CD8-positive, alpha-beta memory T cell (primary cell): ENCODE results near the gene RRP9. TPM values are rescaled to one million over a fixed set of nuclear protein-coding genes. Genes with fewer than 3 reads are reported as not detected.
A peak's percentile ranks its signal among the peaks of the same experiment; 100 is the strongest.

Experiments
- CTCF ChIA-PET: fragments of 350-600 bp; sonication (Branson Sonifier 250); formaldehyde crosslinking; loops from one replicate; lab custom pipeline; 2021; ENCODE audit warnings: antibody characterized with exemption; lab: Charles Lee
- POLR2A ChIA-PET: fragments of 350-600 bp; sonication (Branson Sonifier 250); formaldehyde crosslinking; loops from one replicate; lab custom pipeline; 2021; ENCODE audit warnings: antibody characterized with exemption; lab: Charles Lee
- DNase-seq, 5 donors: peaks; one replicate each; pipeline versions ENCODE4 v3.0.0 to v3.0.0-alpha.2; 2020 to 2022; ENCODE audit warnings: mixed read lengths in 1 of 5
- H3K27ac ChIP-seq: one replicate; pipeline ENCODE4 v1.7.0; 2013; ENCODE audit warnings: low read depth, mild to moderate bottlenecking, low read length, moderate library complexity
- H3K27me3 ChIP-seq: 2 replicates; pipeline ENCODE4 v1.7.0; 2013; ENCODE audit warnings: low read length, mild to moderate bottlenecking; ENCODE audit not compliant: insufficient read depth, poor library complexity, severe bottlenecking
- H3K36me3 ChIP-seq: 2 replicates; pipeline ENCODE4 v1.7.0; 2013; ENCODE audit warnings: mild to moderate bottlenecking, low read length, moderate library complexity; ENCODE audit not compliant: insufficient read depth
- H3K4me1 ChIP-seq: 2 replicates; pipeline ENCODE4 v1.7.0; 2013; ENCODE audit warnings: mild to moderate bottlenecking, low read length, moderate library complexity; ENCODE audit not compliant: insufficient read depth
- H3K4me3 ChIP-seq: 2 replicates; pipeline ENCODE4 v1.7.0; 2013; ENCODE audit warnings: mild to moderate bottlenecking, low read length
- H3K9me3 ChIP-seq: 2 replicates; pipeline ENCODE4 v1.7.0; 2013; ENCODE audit warnings: mild to moderate bottlenecking, low read length
- H3K27ac Mint-ChIP-seq, 8 donors: one replicate each; pipeline ENCODE4 v1.8.0; 2020 to 2021; ENCODE audit warnings: mixed read lengths in 8 of 8, mild to moderate bottlenecking in 6 of 8, inconsistent platforms in 3 of 8, moderate library complexity in 3 of 8
- H3K27me3 Mint-ChIP-seq, 2 donors: one replicate each; pipeline ENCODE4 v1.8.0; 2020 to 2021; ENCODE audit warnings: mixed read lengths in 2 of 2, mild to moderate bottlenecking in 1 of 2, moderate library complexity in 1 of 2
- H3K36me3 Mint-ChIP-seq, 3 donors: one replicate each; pipeline ENCODE4 v1.8.0; 2020 to 2021; ENCODE audit warnings: mixed read lengths in 3 of 3, inconsistent platforms in 1 of 3, mild to moderate bottlenecking in 1 of 3
- H3K4me1 Mint-ChIP-seq, 3 donors: one replicate each; pipeline ENCODE4 v1.8.0; 2020 to 2021; ENCODE audit warnings: mixed read lengths in 3 of 3, inconsistent platforms in 1 of 3, mild to moderate bottlenecking in 1 of 3
- H3K4me3 Mint-ChIP-seq, 7 donors: one replicate each; pipeline ENCODE4 v1.8.0; 2020 to 2021; ENCODE audit warnings: mixed read lengths in 7 of 7, mild to moderate bottlenecking in 6 of 7, moderate library complexity in 4 of 7, inconsistent platforms in 2 of 7
- H3K9me3 Mint-ChIP-seq, 5 donors: one replicate each; pipeline ENCODE4 v1.8.0; 2020 to 2022; ENCODE audit warnings: mixed read lengths in 5 of 5, mild to moderate bottlenecking in 3 of 5, moderate library complexity in 2 of 5, inconsistent platforms in 1 of 5
- polyA plus RNA-seq: library from polyadenylated mRNA; unstranded; fragments of 300-500 nt; fragmentation: Illumina TruSeq; gene quantifications from one replicate; pipeline ENCODE4 v1.2.3, GENCODE V29; 2021
- total RNA-seq, 2 experiments: library from RNA; stranded (reverse); gene quantifications; one replicate each; pipeline ENCODE4 v1.2.3, GENCODE V29; 2021

RRP9 gene
- total and polyA plus RNA-seq, 3 experiments from 2014 or later = 25.3 to 87.0 (median 82.7) TPM

DNA sequence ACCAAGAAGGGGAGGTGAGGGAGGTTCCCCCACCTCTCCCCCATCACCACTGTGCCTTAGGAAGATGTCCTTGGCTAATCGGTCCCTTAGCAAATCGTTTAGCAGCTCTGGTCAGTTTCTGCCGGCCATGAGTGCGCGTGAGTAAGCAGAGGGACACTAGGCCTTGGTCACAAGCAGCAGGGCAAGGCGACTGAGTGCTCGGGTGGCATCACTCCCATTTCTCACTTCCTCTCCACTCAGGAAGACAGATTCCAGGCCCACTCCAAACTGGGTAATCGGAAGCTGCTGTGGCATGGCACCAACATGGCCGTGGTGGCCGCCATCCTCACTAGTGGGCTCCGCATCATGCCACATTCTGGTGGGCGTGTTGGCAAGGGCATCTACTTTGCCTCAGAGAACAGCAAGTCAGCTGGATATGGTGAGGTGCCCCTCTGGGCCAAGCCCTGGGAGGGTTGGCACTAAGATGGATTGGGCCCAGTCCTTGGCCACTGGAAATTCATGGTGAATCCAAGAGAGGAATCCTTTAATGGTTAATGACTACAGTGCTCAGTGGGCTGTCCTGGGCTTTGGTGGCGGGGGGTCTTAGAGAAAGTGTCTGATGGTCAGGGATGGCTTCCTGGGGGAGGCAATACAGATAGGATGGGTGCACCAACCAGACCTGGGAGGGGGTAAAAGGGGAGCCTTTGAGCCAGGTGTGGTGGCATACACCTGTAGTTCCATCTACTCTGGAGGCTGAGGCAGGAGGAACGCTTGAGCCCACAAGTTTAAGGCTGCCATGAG is 4.4 kb upstream of the RRP9 start:
- H3K36me3 ChIP-seq = no peaks in the 10 kb centered on the region
- H3K4me3 Mint-ChIP-seq = peak overlapping the region in 1 of 7 donors; percentile 19
- CTCF ChIA-PET = interaction anchor here (1.0 to 6.2 kb wide), 2 partner anchors 9 to 26 kb away, joined by 3 to 65 read pairs; partner anchors contain the start of genes ABHD14A, ABHD14B and GPR62
- H3K9me3 ChIP-seq = no peaks in the 10 kb centered on the region
- peak in 1 of 5 donors; percentile 28 for DNase-seq
- no peak overlapping the region for H3K27ac Mint-ChIP-seq
- peaks cover 7 to 24% (median 9%) of the 10 kb centered on the region in 3 donors for H3K4me1 Mint-ChIP-seq
- peaks cover 15% of the 10 kb centered on the region for H3K4me1 ChIP-seq
- peaks cover 0 to 8% (median 4%) of the 10 kb centered on the region in 3 donors for H3K36me3 Mint-ChIP-seq
- H3K27ac ChIP-seq = no peak overlapping the region
- H3K9me3 Mint-ChIP-seq = no peaks in the 10 kb centered on the region
- H3K27me3 Mint-ChIP-seq = peaks cover 0 to 2% of the 10 kb centered on the region in 2 donors
- H3K27me3 ChIP-seq = no peaks in the 10 kb centered on the region
- POLR2A ChIA-PET = no interaction called here
- H3K4me3 ChIP-seq = no peak overlapping the region

DNA sequence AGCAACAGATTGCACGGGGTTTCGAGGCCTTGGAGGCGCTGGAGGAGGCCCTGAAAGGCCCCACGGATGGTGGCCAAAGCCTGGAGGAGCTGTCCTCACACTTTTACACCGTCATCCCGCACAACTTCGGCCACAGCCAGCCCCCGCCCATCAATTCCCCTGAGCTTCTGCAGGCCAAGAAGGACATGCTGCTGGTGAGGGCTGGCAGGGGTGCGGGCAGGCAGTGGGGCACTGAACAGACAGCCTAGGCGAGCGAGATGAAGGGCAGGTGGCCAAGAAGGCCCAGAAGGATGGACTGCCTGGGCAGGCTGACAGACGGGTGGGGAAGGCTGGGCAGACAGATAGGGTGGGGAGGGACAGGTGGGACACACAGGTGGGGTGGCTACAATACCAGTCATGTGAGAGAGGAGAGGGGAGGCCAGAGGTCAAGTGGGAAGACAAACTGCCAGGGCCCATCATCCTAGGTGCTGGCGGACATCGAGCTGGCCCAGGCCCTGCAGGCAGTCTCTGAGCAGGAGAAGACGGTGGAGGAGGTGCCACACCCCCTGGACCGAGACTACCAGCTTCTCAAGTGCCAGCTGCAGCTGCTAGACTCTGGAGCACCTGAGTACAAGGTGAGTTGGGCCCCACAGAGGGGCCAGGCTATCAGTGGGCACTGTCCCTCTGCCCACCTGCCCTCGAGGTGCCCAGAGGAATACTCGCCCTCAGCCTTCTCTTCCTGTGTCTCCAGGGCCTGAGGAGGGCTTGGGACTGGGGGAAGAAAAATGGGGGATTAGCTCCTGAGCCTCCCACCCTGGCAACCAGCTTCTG is 3.5 kb upstream of the RRP9 start:
- no peaks in the 10 kb centered on the region for H3K27me3 ChIP-seq
- Mint-ChIP-seq H3K27ac (no peak overlapping the region), H3K9me3 (no peaks in the 10 kb centered on the region), H3K36me3 (peaks cover 0 to 11% (median 4%) of the 10 kb centered on the region in 3 donors), H3K4me3 (no peak overlapping the region), H3K4me1 (peaks cover 16 to 33% (median 17%) of the 10 kb centered on the region in 3 donors), H3K27me3 (no peaks in the 10 kb centered on the region)
- H3K27ac ChIP-seq = no peak overlapping the region
- peaks cover 24% of the 10 kb centered on the region for H3K4me1 ChIP-seq
- POLR2A ChIA-PET = no interaction called here
- no peak for DNase-seq
- H3K36me3 ChIP-seq = no peaks in the 10 kb centered on the region
- CTCF ChIA-PET = interaction anchor here (1.0 to 6.2 kb wide), 3 partner anchors 10 to 246 kb away, joined by 3 to 65 read pairs (median 3); partner anchors contain the start of genes ABHD14A, ABHD14B and GPR62
- H3K4me3 ChIP-seq = no peak overlapping the region
- H3K9me3 ChIP-seq = no peaks in the 10 kb centered on the region

DNA sequence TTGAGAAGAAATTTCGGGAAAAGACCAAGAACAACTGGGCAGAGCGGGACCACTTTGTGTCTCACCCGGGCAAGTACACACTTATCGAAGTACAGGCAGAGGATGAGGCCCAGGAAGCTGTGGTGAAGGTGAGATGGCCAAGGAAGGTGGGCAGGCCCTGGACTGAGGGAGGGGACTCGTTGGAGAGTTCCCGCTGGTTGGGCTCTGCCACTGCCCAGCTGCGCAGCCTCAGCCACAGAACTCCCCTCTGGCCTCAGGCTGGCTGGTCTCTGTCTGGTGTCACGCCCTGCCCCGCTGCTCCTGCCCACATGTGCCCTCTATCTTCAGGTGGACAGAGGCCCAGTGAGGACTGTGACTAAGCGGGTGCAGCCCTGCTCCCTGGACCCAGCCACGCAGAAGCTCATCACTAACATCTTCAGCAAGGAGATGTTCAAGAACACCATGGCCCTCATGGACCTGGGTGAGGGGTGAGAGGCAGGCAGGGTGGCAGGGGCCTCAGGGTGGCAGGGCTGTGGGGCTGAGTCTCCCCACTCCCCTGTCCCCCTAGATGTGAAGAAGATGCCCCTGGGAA is 2.8 kb upstream of the RRP9 start:
- POLR2A ChIA-PET = interaction anchor here (0.5 kb wide), 1 partner anchor 1843 kb away, joined by 4 read pairs; no protein-coding TSS in a partner anchor
- H3K27me3 ChIP-seq = no peaks in the 10 kb centered on the region
- peak overlapping the region in 2 of 7 donors; percentile 48 to 59 for H3K4me3 Mint-ChIP-seq
- H3K36me3 ChIP-seq = no peaks in the 10 kb centered on the region
- CTCF ChIA-PET = interaction anchor here (1.2 to 6.2 kb wide), 2 partner anchors 28 to 246 kb away, joined by 3 to 65 read pairs; partner anchors contain the start of genes ABHD14A and ABHD14B
- no peaks in the 10 kb centered on the region for H3K27me3 Mint-ChIP-seq
- no peaks in the 10 kb centered on the region for H3K9me3 Mint-ChIP-seq
- no peaks in the 10 kb centered on the region for H3K9me3 ChIP-seq
- H3K4me1 ChIP-seq = peaks cover 30% of the 10 kb centered on the region
- H3K4me3 ChIP-seq = no peak overlapping the region
- H3K36me3 Mint-ChIP-seq = peaks cover 0 to 11% (median 4%) of the 10 kb centered on the region in 3 donors
- peaks cover 16 to 38% (median 21%) of the 10 kb centered on the region in 3 donors for H3K4me1 Mint-ChIP-seq
- DNase-seq = no peak
- H3K27ac Mint-ChIP-seq = no peak overlapping the region
- no peak overlapping the region for H3K27ac ChIP-seq

DNA sequence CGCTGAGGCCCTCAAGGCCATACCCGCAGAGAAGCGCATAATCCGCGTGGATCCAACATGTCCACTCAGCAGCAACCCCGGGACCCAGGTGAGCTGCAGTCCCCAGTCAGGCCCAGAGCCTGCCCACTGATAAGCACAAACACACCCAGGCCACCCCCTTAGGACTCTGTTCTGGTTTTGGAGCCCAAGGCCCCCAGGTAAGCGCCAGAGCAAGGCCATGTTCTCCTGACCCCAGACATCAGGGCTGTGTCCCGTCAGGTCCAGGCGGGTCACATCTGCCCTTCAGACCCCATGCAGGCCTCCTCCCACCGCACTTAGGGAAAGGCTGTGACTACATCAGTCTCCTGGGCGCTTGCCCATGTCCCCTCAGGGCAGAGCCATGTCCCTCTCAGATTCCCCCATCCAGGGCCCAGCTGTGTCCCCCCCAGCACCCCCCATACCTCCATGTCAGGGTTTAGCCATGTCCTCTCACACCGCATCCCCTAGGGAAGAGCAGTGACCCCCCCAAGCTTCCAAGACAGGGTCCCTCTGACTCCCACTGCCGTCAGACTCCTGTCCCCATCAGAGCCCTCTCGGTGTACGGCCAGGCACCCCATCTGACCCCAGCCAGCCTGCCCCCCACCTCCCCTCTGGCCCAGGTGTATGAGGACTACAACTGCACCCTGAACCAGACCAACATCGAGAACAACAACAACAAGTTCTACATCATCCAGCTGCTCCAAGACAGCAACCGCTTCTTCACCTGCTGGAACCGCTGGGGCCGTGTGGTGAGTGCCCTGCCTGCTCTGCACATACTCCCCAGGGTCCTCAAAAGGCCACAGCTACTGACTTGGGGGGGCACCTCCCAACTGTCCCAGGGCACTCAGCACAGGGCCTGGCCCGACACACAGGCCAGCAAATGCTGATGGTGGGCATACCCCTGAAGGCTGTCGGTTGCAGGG is 2.0 kb upstream of the RRP9 start:
- Mint-ChIP-seq H3K27ac (peak overlapping the region in 6 of 8 donors; percentile 38 to 92 (median 74)), H3K36me3 (peaks cover 0 to 17% (median 4%) of the 10 kb centered on the region in 3 donors), H3K9me3 (no peaks in the 10 kb centered on the region), H3K27me3 (no peaks in the 10 kb centered on the region), H3K4me1 (peaks cover 21 to 44% (median 27%) of the 10 kb centered on the region in 3 donors), H3K4me3 (peak overlapping the region; percentile 24 to 89 (median 34))
- Histone ChIP-seq H3K27me3 (no peaks in the 10 kb centered on the region), H3K27ac (no peak overlapping the region), H3K4me1 (peaks cover 30% of the 10 kb centered on the region), H3K36me3 (no peaks in the 10 kb centered on the region), H3K4me3 (no peak overlapping the region), H3K9me3 (no peaks in the 10 kb centered on the region)
- no peak for DNase-seq
- ChIA-PET POLR2A (interaction anchor here (0.5 to 1.7 kb wide), 4 partner anchors 24 to 1842 kb away, joined by 3 to 7 read pairs (median 6); partner anchors contain the start of genes ABHD14B and RPL29), CTCF (interaction anchor here (1.0 to 6.2 kb wide), 10 partner anchors 10 to 247 kb away, joined by 3 to 65 read pairs (median 6); partner anchors contain the start of genes ABHD14A, ABHD14B, ACY1 and RPL29)

DNA sequence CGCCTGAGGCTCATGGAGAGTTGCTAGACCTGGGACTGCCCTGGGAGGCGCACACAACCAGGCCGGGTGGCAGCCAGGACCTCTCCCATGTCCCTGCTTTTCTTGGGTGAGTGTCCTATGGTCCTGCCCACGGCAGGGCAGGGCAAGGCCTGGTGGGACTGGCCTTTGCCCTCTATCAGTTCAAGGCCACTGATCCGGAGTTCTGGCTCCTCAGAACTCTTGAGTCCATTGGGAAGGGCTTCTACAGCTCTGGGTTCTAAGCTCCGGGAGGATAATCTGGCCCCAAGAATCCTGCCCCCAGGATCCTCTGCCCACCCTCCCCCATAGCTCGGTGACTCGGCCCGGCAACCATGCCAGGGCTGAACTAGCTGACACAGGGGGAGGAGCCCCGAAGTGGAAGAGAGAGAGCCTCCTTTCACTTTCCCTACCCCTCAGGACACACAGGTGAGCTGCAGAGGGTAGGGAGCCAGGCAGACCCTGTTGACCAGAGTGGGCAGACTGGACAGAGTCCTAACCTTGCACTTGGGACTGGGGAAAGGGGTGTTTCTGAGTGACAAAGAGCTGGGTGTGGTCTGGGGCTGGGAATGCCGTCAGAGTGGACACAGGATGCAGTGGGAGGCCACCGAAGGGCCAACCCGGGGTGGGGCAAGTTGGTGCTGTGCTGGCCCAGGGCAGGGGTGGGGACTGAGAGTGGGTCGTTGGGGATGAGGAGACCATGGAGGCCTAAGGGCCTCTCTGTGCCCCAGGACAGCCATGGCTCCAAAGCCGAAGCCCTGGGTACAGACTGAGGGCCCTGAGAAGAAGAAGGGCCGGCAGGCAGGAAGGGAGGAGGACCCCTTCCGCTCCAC is 1.1 kb upstream of the RRP9 start:
- Histone ChIP-seq H3K4me1 (peaks cover 30% of the 10 kb centered on the region), H3K9me3 (no peaks in the 10 kb centered on the region), H3K27me3 (no peaks in the 10 kb centered on the region), H3K36me3 (peaks cover 7% of the 10 kb centered on the region), H3K4me3 (peak overlapping the region; percentile 96), H3K27ac (peak overlapping the region; percentile 79)
- peaks cover 0 to 23% (median 0%) of the 10 kb centered on the region in 3 donors for H3K36me3 Mint-ChIP-seq
- POLR2A ChIA-PET = interaction anchor here (0.6 to 1.7 kb wide), 5 partner anchors 25 to 558 kb away, joined by 3 to 7 read pairs (median 5); partner anchors contain the start of genes ABHD14B, ACY1 and RPL29
- H3K4me3 Mint-ChIP-seq = peak overlapping the region; percentile 86 to 95 (median 92)
- peak; percentile 26 to 70 (median 42) for DNase-seq
- H3K27ac Mint-ChIP-seq = peak overlapping the region; percentile 74 to 97 (median 91)
- H3K4me1 Mint-ChIP-seq = peaks cover 23 to 50% (median 34%) of the 10 kb centered on the region in 3 donors
- H3K27me3 Mint-ChIP-seq = no peaks in the 10 kb centered on the region
- CTCF ChIA-PET = interaction anchor here (0.8 to 6.2 kb wide), 17 partner anchors 8 to 202 kb away, joined by 3 to 65 read pairs (median 5); partner anchors contain the start of genes ABHD14A, ABHD14B, ACY1 and GPR62
- no peaks in the 10 kb centered on the region for H3K9me3 Mint-ChIP-seq

DNA sequence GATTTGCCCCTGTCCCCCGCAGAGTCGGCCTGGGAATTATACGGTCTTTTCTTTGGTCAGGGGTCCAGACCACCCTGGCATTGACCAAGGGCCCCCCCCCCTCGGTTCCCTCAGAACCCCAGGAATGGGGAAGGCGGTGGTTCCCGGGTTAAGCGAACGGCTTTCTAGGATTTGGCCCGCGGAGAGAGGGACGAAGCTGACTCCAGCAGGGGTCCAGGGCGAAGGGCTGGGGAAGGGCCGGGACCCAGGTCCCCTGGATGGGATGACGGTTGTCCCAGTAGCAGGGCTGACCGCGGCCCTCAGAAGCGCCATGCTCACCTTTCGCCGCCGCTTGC is 274 bp downstream of the RRP9 start:
- Mint-ChIP-seq H3K4me3 (peak overlapping the region; percentile 86 to 95 (median 92)), H3K27ac (peak overlapping the region; percentile 51 to 95 (median 77)), H3K9me3 (no peaks in the 10 kb centered on the region), H3K27me3 (no peaks in the 10 kb centered on the region), H3K4me1 (peaks cover 23 to 50% (median 34%) of the 10 kb centered on the region in 3 donors), H3K36me3 (peaks cover 0 to 36% (median 5%) of the 10 kb centered on the region in 3 donors)
- peaks cover 30% of the 10 kb centered on the region for H3K4me1 ChIP-seq
- no peak for DNase-seq
- ChIA-PET CTCF (interaction anchor here (0.6 to 6.2 kb wide), 20 partner anchors 9 to 391 kb away, joined by 3 to 65 read pairs (median 4); partner anchors contain the start of genes ABHD14A, ABHD14B, ACY1 and GPR62), POLR2A (interaction anchor here (0.6 to 1.2 kb wide), 4 partner anchors 27 to 41 kb away, joined by 3 to 6 read pairs (median 4); partner anchors contain the start of genes ABHD14A, ABHD14B and ACY1)
- peaks cover 20% of the 10 kb centered on the region for H3K36me3 ChIP-seq
- H3K27ac ChIP-seq = peak overlapping the region; percentile 70
- H3K4me3 ChIP-seq = peak overlapping the region; percentile 89
- no peaks in the 10 kb centered on the region for H3K27me3 ChIP-seq
- no peaks in the 10 kb centered on the region for H3K9me3 ChIP-seq
